Measurements from ENCODE around the gene SFTPD. TPM values are rescaled to one million over a fixed set of nuclear protein-coding genes. Genes with fewer than 3 reads are reported as not detected.

The SFTPD gene
- total RNA-seq, 1 experiment from 2014 or later = 0.39 TPM

DNA sequence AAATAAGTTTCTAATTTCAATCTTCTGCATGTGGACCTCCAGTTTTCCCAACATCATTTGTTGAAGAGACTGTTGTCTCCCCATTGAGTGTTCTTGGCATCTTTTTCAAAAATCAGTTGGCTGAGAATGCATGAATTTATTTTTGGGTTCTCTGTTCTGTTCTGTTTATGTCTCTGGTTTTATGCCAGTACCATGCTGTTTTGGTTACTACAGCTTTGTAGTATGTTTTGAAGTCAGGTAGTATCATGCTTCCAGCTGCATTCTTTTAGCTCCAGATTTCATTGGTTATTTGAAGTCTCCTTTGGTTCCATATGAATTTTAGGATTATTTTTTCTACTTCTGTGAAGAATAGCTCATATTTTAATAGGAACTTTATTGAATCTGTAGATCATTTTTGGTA lies 21.2 kb upstream of the SFTPD start:
- Histone ChIP-seq H3K4me1 (no peaks in the 10 kb centered on the region), H3K4me3 (ENCODE audit: low read depth, low read length) (no peak overlapping the region), H3K27me3 (replicated peaks; ENCODE audit: control insufficient read depth, insufficient read depth, low read length) (no peaks in the 10 kb centered on the region), H3K9me3 (0 out of 2 replicates have a peak, but pooled peaks cover 4% of the 10 kb centered on the region), H3K36me3 (ENCODE audit: control insufficient read depth, insufficient read depth, low read length) (no peaks in the 10 kb centered on the region)
- BruUV-seq (replicated peaks) = no TSS peak
- intact Hi-C loops (cut with micrococcal nuclease; ENCODE audit: unreplicated experiment) = no loop called here
- H3K9me3 Mint-ChIP-seq (ENCODE audit: unreplicated experiment) = peaks cover 17% of the 10 kb centered on the region
- TF ChIP-seq, protein P1, sequence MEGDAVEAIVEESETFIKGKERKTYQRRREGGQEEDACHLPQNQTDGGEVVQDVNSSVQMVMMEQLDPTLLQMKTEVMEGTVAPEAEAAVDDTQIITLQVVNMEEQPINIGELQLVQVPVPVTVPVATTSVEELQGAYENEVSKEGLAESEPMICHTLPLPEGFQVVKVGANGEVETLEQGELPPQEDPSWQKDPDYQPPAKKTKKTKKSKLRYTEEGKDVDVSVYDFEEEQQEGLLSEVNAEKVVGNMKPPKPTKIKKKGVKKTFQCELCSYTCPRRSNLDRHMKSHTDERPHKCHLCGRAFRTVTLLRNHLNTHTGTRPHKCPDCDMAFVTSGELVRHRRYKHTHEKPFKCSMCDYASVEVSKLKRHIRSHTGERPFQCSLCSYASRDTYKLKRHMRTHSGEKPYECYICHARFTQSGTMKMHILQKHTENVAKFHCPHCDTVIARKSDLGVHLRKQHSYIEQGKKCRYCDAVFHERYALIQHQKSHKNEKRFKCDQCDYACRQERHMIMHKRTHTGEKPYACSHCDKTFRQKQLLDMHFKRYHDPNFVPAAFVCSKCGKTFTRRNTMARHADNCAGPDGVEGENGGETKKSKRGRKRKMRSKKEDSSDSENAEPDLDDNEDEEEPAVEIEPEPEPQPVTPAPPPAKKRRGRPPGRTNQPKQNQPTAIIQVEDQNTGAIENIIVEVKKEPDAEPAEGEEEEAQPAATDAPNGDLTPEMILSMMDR (IDR thresholded peaks at IDR 0.05; ENCODE audit: insufficient read depth in 1 of 2, low read depth in 1 of 2, low read length in 1 of 2, severe bottlenecking in 1 of 2, unreplicated experiment in 1 of 2) = no peak
- no peak for DNase-seq
- H3K36me3 Mint-ChIP-seq (ENCODE audit: insufficient read depth, unreplicated experiment) = no peaks in the 10 kb centered on the region
- ChIA-PET CTCF (no interaction called here), POLR2A (no interaction called here)
- no peak overlapping the region for H3K4me3 Mint-ChIP-seq (ENCODE audit: unreplicated experiment)
- H3K27ac Mint-ChIP-seq (ENCODE audit: unreplicated experiment) = no peak overlapping the region
- peaks cover 11% of the 10 kb centered on the region for H3K27me3 Mint-ChIP-seq (ENCODE audit: insufficient read depth, unreplicated experiment)
- H3K4me1 Mint-ChIP-seq (ENCODE audit: low read depth, unreplicated experiment) = no peaks in the 10 kb centered on the region

DNA sequence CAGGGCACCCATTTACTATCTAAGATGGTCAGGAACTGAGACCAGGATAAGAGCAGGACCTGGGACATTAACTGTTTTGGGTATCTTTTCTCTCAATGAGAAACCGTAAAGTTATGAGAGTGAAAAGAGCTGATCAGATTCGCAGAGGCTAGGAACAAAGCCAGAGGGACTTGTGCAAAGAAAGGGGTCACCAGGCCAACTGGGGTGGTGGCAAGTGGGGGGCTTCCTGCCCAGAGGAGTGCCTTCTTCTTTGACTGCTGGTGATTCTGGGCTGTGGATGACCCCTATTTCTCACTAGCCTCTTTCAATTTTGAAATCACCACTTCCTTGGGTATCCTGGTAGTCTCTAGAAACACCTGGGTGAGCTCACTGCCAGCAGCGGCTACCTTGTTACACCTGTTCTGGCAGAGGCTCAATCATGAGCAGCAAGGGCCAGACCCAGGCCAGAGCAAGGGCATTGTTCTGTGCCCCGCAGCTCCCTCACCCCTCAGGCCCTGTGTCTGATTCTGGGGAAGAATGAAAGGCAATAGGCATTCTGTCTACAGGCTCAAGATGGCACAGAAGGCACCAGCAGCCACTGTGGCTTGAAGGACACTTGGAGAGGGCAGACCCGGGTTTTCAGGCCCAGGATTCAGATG lies 999 bp downstream of the SFTPD start:
- Mint-ChIP-seq H3K4me3 (ENCODE audit: unreplicated experiment) (no peak overlapping the region), H3K27me3 (ENCODE audit: insufficient read depth, unreplicated experiment) (peaks cover 9% of the 10 kb centered on the region), H3K36me3 (ENCODE audit: insufficient read depth, unreplicated experiment) (no peaks in the 10 kb centered on the region), H3K9me3 (ENCODE audit: unreplicated experiment) (no peaks in the 10 kb centered on the region), H3K4me1 (ENCODE audit: low read depth, unreplicated experiment) (peaks cover 12% of the 10 kb centered on the region), H3K27ac (ENCODE audit: unreplicated experiment) (no peak overlapping the region)
- ChIA-PET POLR2A (no interaction called here), CTCF (no interaction called here)
- Histone ChIP-seq H3K4me1 (no peaks in the 10 kb centered on the region), H3K27me3 (replicated peaks; ENCODE audit: control insufficient read depth, insufficient read depth, low read length) (no peaks in the 10 kb centered on the region), H3K36me3 (ENCODE audit: control insufficient read depth, insufficient read depth, low read length) (no peaks in the 10 kb centered on the region), H3K9me3 (0 out of 2 replicates have a peak, but pooled peaks cover 4% of the 10 kb centered on the region), H3K4me3 (ENCODE audit: low read depth, low read length) (no peak overlapping the region)
- DNase-seq = no peak
- intact Hi-C loops (cut with micrococcal nuclease; ENCODE audit: unreplicated experiment) = no loop called here
- TF ChIP-seq, protein P1 (IDR thresholded peaks at IDR 0.05; ENCODE audit: insufficient read depth in 1 of 2, low read depth in 1 of 2, low read length in 1 of 2, severe bottlenecking in 1 of 2, unreplicated experiment in 1 of 2) = no peak
- BruUV-seq (replicated peaks) = no TSS peak

- CTCF ChIA-PET = no interaction called here
- no peaks in the 10 kb centered on the region for H3K9me3 Mint-ChIP-seq (ENCODE audit: unreplicated experiment)
- Histone ChIP-seq H3K9me3 (0 out of 2 replicates have a peak, but pooled peaks cover 4% of the 10 kb centered on the region), H3K27me3 (replicated peaks; ENCODE audit: control insufficient read depth, insufficient read depth, low read length) (no peaks in the 10 kb centered on the region), H3K4me3 (ENCODE audit: low read depth, low read length) (no peak overlapping the region), H3K36me3 (ENCODE audit: control insufficient read depth, insufficient read depth, low read length) (no peaks in the 10 kb centered on the region), H3K4me1 (no peaks in the 10 kb centered on the region)
- no peaks in the 10 kb centered on the region for H3K36me3 Mint-ChIP-seq (ENCODE audit: insufficient read depth, unreplicated experiment)
- peaks cover 12% of the 10 kb centered on the region for H3K4me1 Mint-ChIP-seq (ENCODE audit: low read depth, unreplicated experiment)
- POLR2A ChIA-PET = no interaction called here
- H3K27me3 Mint-ChIP-seq (ENCODE audit: insufficient read depth, unreplicated experiment) = peaks cover 9% of the 10 kb centered on the region
- intact Hi-C loops (cut with micrococcal nuclease; ENCODE audit: unreplicated experiment) = no loop called here
- no peak for DNase-seq
- no peak overlapping the region for H3K27ac Mint-ChIP-seq (ENCODE audit: unreplicated experiment)
- H3K4me3 Mint-ChIP-seq (ENCODE audit: unreplicated experiment) = no peak overlapping the region
- no TSS peak for BruUV-seq (replicated peaks)
- TF ChIP-seq, protein P1 (IDR thresholded peaks at IDR 0.05; ENCODE audit: insufficient read depth in 1 of 2, low read depth in 1 of 2, low read length in 1 of 2, severe bottlenecking in 1 of 2, unreplicated experiment in 1 of 2) = no peak
Measured at GRCh38 chr10:79947083-79947415, 1.9 kb downstream of the SFTPD start.

All from Caco-2 (cell line).